GM23338 (cell line): Measurements from ENCODE around the gene CYB561D1. TPM values are rescaled to one million over a fixed set of nuclear protein-coding genes. Genes with fewer than 3 reads are reported as not detected.

Experiments
- ATAC-seq: fragments of 200-7000 bp; cut with Tn5 transposase; 3 replicates; pipeline ENCODE4 v1.9.1; 2020
- DNase-seq: peaks from one replicate; pipeline ENCODE4 v3.0.0-alpha.2; 2015; ENCODE audit warnings: low spot score
- H2AFZ ChIP-seq: fragments of 200-600 bp; sonication (generic); 2 replicates; pipeline ENCODE4 v1.8.0; 2016; ENCODE audit warnings: antibody characterized with exemption, mild to moderate bottlenecking, moderate library complexity
- H3F3A ChIP-seq: fragments of 200-600 bp; sonication (generic); replicated peaks from 2 replicates; pipeline ENCODE4 v1.8.0; 2017; ENCODE audit warnings: antibody characterized with exemption, mixed run types, low read depth
- H3K27ac ChIP-seq: fragments of 200-600 bp; sonication (generic); 2 replicates; pipeline ENCODE4 v1.6.1; 2016; ENCODE audit warnings: low read depth
- H3K27me3 ChIP-seq: fragments of 200-600 bp; sonication (generic); 2 replicates; pipeline ENCODE4 v1.8.0; 2016; ENCODE audit warnings: mild to moderate bottlenecking, mixed run types, moderate library complexity; ENCODE audit not compliant: insufficient read depth
- H3K36me3 ChIP-seq: fragments of 200-600 bp; sonication (generic); 2 replicates; pipeline ENCODE4 v1.8.0; 2016; ENCODE audit warnings: mild to moderate bottlenecking; ENCODE audit not compliant: insufficient read depth
- H3K4me1 ChIP-seq: fragments of 200-600 bp; sonication (generic); 2 replicates; pipeline ENCODE4 v1.8.0; 2016; ENCODE audit warnings: mild to moderate bottlenecking, moderate library complexity; ENCODE audit not compliant: insufficient read depth
- H3K4me2 ChIP-seq: fragments of 200-600 bp; sonication (generic); 2 replicates; pipeline ENCODE4 v1.7.1; 2017; ENCODE audit warnings: mixed run types
- H3K4me3 ChIP-seq: fragments of 200-600 bp; sonication (generic); 2 replicates; pipeline ENCODE4 v1.6.1; 2016; ENCODE audit warnings: mixed run types
- H3K79me2 ChIP-seq: fragments of 200-600 bp; sonication (generic); replicated peaks from 2 replicates; pipeline ENCODE4 v1.8.0; 2017; ENCODE audit warnings: mild to moderate bottlenecking; ENCODE audit not compliant: insufficient read depth
- H3K9me2 ChIP-seq: fragments of 200-600 bp; sonication (generic); 2 replicates; pipeline ENCODE4 v1.8.0; 2017; ENCODE audit not compliant: insufficient read depth
- H4K20me1 ChIP-seq: fragments of 200-600 bp; sonication (generic); replicated peaks from 2 replicates; pipeline ENCODE4 v1.8.0; 2017; ENCODE audit warnings: mild to moderate bottlenecking; ENCODE audit not compliant: insufficient read depth
- H3K27ac Mint-ChIP-seq: 2 replicates; pipeline ENCODE4 v1.8.0; 2020; ENCODE audit warnings: inconsistent platforms, mild to moderate bottlenecking, moderate library complexity, mixed read lengths
- H3K27me3 Mint-ChIP-seq: 3 replicates; pipeline ENCODE4 v1.8.0; 2022; ENCODE audit warnings: low read depth, mild to moderate bottlenecking, moderate library complexity, mixed read lengths, inconsistent platforms; ENCODE audit not compliant: insufficient read depth, poor library complexity
- H3K36me3 Mint-ChIP-seq: 3 replicates; pipeline ENCODE4 v1.8.0; 2021; ENCODE audit warnings: low read depth, mild to moderate bottlenecking, inconsistent platforms, moderate library complexity, mixed read lengths
- H3K4me1 Mint-ChIP-seq: 3 replicates; pipeline ENCODE4 v1.8.0; 2020; ENCODE audit warnings: mild to moderate bottlenecking, inconsistent platforms, mixed read lengths
- H3K4me3 Mint-ChIP-seq: 3 replicates; pipeline ENCODE4 v1.8.0; 2021; ENCODE audit warnings: moderate library complexity, mild to moderate bottlenecking, inconsistent platforms, mixed read lengths
- H3K9me3 Mint-ChIP-seq: 3 replicates; pipeline ENCODE4 v1.8.0; 2020; ENCODE audit warnings: moderate library complexity, mild to moderate bottlenecking, inconsistent platforms, mixed read lengths
- CREB1 ChIP-seq: fragments of 250-450 bp; sonication (Bioruptor Pico); IDR thresholded peaks from 2 replicates; pipeline ENCODE4 v1.5.0; 2020; ENCODE audit warnings: low read depth, mild to moderate bottlenecking, moderate library complexity
- EZH2 ChIP-seq: fragments of 200-600 bp; sonication (generic); IDR thresholded peaks from one replicate; pipeline ENCODE4 v1.8.0; 2017; ENCODE audit warnings: antibody characterized with exemption, mild to moderate bottlenecking, low read depth; ENCODE audit not compliant: unreplicated experiment
- EZH2phosphoT487 ChIP-seq: fragments of 200-600 bp; sonication (generic); IDR thresholded peaks from one replicate; pipeline ENCODE4 v1.8.1; 2018; ENCODE audit warnings: antibody characterized with exemption; ENCODE audit not compliant: unreplicated experiment
- JUNB ChIP-seq: IDR thresholded peaks from one replicate; pipeline ENCODE4 v1.6.1; 2016; ENCODE audit warnings: antibody characterized with exemption; ENCODE audit not compliant: unreplicated experiment
- NANOG ChIP-seq: IDR thresholded peaks from 2 replicates; pipeline ENCODE4 v1.6.1; 2016; ENCODE audit warnings: antibody characterized with exemption, borderline replicate concordance
- POLR2AphosphoS5 ChIP-seq: IDR thresholded peaks from 2 replicates; pipeline ENCODE4 v1.6.1; 2016; ENCODE audit warnings: antibody characterized with exemption, low read depth
- STAT1 ChIP-seq: IDR thresholded peaks from one replicate; pipeline ENCODE4 v1.6.1; 2016; ENCODE audit warnings: antibody characterized with exemption; ENCODE audit not compliant: unreplicated experiment
- ZNF114 ChIP-seq: fragments of 250-450 bp; sonication (Bioruptor Pico); IDR thresholded peaks from 2 replicates; pipeline ENCODE4 v1.5.0; 2020; ENCODE audit warnings: mild to moderate bottlenecking, moderate library complexity
- ZNF331 ChIP-seq: fragments of 250-450 bp; sonication (Bioruptor Pico); IDR thresholded peaks from 2 replicates; pipeline ENCODE4 v1.5.0; 2020; ENCODE audit warnings: low read depth, mild to moderate bottlenecking, moderate library complexity
- polyA plus RNA-seq: library from polyadenylated mRNA; unstranded; fragments of >200 nt; fragmentation: Nextera tagmentation; extraction: Ambion mirVana; gene quantifications from 2 replicates; pipeline ENCODE4 v1.2.1, GENCODE V29; 2016
- total RNA-seq: library from RNA; depleted of rRNA; stranded (reverse); fragments of >200 nt; shearing (Covaris generic); gene quantifications from 2 replicates; pipeline ENCODE4 v1.2.3, GENCODE V29; 2014
- TF ChIP-seq, protein P1 (sequence below): IDR thresholded peaks from one replicate; pipeline ENCODE4 v1.6.1; 2018; ENCODE audit warnings: antibody characterized with exemption; ENCODE audit not compliant: unreplicated experiment
- TF ChIP-seq, protein P2 (sequence below), 2 experiments: fragments of 200-600 bp in 1 of 2; sonication (generic) in 1 of 2; conservative IDR thresholded peaks; 2 replicates each; pipeline versions ENCODE4 v1.5.1 to v1.6.1; 2016 to 2017; ENCODE audit warnings: antibody characterized with exemption in 2 of 2, low read depth in 2 of 2, mild to moderate bottlenecking in 2 of 2, moderate library complexity in 1 of 2
- TF ChIP-seq, protein P3 (sequence below): IDR thresholded peaks from 2 replicates; pipeline ENCODE4 v1.6.1; 2016; ENCODE audit warnings: antibody characterized with exemption
- TF ChIP-seq, protein P4 (sequence below): fragments of 250-450 bp; sonication (Bioruptor Pico); IDR thresholded peaks from 2 replicates; pipeline ENCODE4 v1.5.0; 2020; ENCODE audit warnings: mild to moderate bottlenecking, moderate library complexity

The CYB561D1 gene
- total and polyA plus RNA-seq, 2 experiments from 2014 or later: 0.95 to 2.7 TPM

DNA sequence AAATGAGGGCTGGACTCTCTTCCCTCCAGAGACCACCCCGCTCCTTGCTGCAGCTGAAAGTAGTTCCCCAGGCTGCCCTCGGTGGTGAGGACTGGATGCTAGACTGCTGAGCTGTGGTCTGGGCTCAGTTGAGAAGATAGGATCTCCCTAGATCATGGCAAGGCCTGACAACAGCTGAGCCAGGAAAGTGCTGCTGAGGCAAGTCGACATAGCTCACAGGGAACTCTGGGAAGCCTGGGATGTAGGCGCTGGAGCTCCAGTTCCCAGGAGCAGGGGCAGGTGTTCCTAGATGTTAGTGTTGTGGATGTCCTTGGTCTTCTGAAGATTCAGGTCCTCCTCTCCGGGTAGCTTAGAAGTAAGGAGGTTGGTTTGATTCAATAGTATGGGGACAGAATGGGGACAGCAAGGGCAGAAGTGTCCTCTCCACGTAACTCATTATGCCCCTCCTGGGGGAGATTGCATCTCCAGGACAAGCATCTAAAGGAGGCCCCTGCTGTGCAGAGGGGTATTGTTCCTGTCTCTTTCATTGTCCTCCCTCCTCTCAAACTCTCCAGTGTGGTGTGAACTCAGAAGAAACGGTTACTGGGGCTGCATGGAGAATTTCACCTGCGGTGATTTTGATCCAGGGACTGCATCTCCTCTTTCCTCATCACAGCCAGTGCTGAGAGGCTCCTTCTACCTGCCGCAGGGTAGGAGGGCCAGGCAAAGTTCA lies 3.7 kb downstream of the CYB561D1 start:
- no peaks in the 10 kb centered on the region for H3K27me3 ChIP-seq
- Mint-ChIP-seq H3K4me1 (peaks cover 25% of the 10 kb centered on the region), H3K36me3 (peaks cover 11% of the 10 kb centered on the region), H3K9me3 (no peaks in the 10 kb centered on the region), H3K27ac (peak overlapping the region; percentile 83; the same call in 1 of the 2 replicates), H3K27me3 (peaks cover 19% of the 10 kb centered on the region), H3K4me3 (no peak overlapping the region)
- no peak overlapping the region for H3K4me3 ChIP-seq
- peaks cover 16% of the 10 kb centered on the region for H3K4me1 ChIP-seq
- no peaks in the 10 kb centered on the region; the same call in 1 of the 2 replicates for H3F3A ChIP-seq
- DNase-seq (no peak), ATAC-seq (peak; percentile 3)
- TF ChIP-seq JUNB (no peak), ZNF331 (no peak), EZH2phosphoT487 (no peak), EZH2 (no peak), ZNF114 (CRISPR knock-in tag) (no peak), NANOG (no peak), CREB1 (CRISPR knock-in tag) (no peak), POLR2AphosphoS5 (no peak), STAT1 (no peak)
- TF ChIP-seq, protein P1, sequence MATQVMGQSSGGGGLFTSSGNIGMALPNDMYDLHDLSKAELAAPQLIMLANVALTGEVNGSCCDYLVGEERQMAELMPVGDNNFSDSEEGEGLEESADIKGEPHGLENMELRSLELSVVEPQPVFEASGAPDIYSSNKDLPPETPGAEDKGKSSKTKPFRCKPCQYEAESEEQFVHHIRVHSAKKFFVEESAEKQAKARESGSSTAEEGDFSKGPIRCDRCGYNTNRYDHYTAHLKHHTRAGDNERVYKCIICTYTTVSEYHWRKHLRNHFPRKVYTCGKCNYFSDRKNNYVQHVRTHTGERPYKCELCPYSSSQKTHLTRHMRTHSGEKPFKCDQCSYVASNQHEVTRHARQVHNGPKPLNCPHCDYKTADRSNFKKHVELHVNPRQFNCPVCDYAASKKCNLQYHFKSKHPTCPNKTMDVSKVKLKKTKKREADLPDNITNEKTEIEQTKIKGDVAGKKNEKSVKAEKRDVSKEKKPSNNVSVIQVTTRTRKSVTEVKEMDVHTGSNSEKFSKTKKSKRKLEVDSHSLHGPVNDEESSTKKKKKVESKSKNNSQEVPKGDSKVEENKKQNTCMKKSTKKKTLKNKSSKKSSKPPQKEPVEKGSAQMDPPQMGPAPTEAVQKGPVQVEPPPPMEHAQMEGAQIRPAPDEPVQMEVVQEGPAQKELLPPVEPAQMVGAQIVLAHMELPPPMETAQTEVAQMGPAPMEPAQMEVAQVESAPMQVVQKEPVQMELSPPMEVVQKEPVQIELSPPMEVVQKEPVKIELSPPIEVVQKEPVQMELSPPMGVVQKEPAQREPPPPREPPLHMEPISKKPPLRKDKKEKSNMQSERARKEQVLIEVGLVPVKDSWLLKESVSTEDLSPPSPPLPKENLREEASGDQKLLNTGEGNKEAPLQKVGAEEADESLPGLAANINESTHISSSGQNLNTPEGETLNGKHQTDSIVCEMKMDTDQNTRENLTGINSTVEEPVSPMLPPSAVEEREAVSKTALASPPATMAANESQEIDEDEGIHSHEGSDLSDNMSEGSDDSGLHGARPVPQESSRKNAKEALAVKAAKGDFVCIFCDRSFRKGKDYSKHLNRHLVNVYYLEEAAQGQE: no peak
- TF ChIP-seq, protein P2, sequence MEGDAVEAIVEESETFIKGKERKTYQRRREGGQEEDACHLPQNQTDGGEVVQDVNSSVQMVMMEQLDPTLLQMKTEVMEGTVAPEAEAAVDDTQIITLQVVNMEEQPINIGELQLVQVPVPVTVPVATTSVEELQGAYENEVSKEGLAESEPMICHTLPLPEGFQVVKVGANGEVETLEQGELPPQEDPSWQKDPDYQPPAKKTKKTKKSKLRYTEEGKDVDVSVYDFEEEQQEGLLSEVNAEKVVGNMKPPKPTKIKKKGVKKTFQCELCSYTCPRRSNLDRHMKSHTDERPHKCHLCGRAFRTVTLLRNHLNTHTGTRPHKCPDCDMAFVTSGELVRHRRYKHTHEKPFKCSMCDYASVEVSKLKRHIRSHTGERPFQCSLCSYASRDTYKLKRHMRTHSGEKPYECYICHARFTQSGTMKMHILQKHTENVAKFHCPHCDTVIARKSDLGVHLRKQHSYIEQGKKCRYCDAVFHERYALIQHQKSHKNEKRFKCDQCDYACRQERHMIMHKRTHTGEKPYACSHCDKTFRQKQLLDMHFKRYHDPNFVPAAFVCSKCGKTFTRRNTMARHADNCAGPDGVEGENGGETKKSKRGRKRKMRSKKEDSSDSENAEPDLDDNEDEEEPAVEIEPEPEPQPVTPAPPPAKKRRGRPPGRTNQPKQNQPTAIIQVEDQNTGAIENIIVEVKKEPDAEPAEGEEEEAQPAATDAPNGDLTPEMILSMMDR (conservative IDR thresholded peaks at IDR 0.05; ENCODE audit: low read depth in 2 of 2): no peak
- TF ChIP-seq, protein P3, sequence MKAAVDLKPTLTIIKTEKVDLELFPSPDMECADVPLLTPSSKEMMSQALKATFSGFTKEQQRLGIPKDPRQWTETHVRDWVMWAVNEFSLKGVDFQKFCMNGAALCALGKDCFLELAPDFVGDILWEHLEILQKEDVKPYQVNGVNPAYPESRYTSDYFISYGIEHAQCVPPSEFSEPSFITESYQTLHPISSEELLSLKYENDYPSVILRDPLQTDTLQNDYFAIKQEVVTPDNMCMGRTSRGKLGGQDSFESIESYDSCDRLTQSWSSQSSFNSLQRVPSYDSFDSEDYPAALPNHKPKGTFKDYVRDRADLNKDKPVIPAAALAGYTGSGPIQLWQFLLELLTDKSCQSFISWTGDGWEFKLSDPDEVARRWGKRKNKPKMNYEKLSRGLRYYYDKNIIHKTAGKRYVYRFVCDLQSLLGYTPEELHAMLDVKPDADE: no peak
- TF ChIP-seq, protein P4, sequence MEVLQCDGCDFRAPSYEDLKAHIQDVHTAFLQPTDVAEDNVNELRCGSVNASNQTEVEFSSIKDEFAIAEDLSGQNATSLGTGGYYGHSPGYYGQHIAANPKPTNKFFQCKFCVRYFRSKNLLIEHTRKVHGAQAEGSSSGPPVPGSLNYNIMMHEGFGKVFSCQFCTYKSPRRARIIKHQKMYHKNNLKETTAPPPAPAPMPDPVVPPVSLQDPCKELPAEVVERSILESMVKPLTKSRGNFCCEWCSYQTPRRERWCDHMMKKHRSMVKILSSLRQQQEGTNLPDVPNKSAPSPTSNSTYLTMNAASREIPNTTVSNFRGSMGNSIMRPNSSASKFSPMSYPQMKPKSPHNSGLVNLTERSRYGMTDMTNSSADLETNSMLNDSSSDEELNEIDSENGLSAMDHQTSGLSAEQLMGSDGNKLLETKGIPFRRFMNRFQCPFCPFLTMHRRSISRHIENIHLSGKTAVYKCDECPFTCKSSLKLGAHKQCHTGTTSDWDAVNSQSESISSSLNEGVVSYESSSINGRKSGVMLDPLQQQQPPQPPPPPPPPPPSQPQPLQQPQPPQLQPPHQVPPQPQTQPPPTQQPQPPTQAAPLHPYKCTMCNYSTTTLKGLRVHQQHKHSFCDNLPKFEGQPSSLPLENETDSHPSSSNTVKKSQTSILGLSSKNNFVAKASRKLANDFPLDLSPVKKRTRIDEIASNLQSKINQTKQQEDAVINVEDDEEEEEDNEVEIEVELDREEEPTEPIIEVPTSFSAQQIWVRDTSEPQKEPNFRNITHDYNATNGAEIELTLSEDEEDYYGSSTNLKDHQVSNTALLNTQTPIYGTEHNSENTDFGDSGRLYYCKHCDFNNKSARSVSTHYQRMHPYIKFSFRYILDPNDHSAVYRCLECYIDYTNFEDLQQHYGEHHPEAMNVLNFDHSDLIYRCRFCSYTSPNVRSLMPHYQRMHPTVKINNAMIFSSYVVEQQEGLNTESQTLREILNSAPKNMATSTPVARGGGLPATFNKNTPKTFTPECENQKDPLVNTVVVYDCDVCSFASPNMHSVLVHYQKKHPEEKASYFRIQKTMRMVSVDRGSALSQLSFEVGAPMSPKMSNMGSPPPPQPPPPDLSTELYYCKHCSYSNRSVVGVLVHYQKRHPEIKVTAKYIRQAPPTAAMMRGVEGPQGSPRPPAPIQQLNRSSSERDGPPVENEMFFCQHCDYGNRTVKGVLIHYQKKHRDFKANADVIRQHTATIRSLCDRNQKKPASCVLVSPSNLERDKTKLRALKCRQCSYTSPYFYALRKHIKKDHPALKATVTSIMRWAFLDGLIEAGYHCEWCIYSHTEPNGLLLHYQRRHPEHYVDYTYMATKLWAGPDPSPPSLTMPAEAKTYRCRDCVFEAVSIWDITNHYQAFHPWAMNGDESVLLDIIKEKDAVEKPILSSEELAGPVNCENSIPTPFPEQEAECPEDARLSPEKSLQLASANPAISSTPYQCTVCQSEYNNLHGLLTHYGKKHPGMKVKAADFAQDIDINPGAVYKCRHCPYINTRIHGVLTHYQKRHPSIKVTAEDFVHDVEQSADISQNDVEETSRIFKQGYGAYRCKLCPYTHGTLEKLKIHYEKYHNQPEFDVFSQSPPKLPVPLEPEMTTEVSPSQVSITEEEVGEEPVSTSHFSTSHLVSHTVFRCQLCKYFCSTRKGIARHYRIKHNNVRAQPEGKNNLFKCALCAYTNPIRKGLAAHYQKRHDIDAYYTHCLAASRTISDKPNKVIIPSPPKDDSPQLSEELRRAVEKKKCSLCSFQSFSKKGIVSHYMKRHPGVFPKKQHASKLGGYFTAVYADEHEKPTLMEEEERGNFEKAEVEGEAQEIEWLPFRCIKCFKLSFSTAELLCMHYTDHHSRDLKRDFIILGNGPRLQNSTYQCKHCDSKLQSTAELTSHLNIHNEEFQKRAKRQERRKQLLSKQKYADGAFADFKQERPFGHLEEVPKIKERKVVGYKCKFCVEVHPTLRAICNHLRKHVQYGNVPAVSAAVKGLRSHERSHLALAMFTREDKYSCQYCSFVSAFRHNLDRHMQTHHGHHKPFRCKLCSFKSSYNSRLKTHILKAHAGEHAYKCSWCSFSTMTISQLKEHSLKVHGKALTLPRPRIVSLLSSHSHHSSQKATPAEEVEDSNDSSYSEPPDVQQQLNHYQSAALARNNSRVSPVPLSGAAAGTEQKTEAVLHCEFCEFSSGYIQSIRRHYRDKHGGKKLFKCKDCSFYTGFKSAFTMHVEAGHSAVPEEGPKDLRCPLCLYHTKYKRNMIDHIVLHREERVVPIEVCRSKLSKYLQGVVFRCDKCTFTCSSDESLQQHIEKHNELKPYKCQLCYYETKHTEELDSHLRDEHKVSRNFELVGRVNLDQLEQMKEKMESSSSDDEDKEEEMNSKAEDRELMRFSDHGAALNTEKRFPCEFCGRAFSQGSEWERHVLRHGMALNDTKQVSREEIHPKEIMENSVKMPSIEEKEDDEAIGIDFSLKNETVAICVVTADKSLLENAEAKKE: no peak
- no peaks in the 10 kb centered on the region for H4K20me1 ChIP-seq
- no peak overlapping the region for H3K27ac ChIP-seq
- no peaks in the 10 kb centered on the region for H3K9me2 ChIP-seq
- H3K79me2 ChIP-seq: no peaks in the 10 kb centered on the region
- no peaks in the 10 kb centered on the region for H3K36me3 ChIP-seq
- H2AFZ ChIP-seq: no peak overlapping the region; the same call in 1 of the 2 replicates
- peak overlapping the region; percentile 55; the same call in 1 of the 2 replicates for H3K4me2 ChIP-seq
